OCI-LY3 (cell line): ENCODE data around the gene ATG2A.

Experiments
- EZH2phosphoT487 ChIP-seq: fragments of 200-600 bp; shearing (Covaris generic); IDR thresholded peaks from 2 replicates; pipeline ENCODE4 v1.6.1; 2018; ENCODE audit warnings: antibody characterized with exemption, mixed run types, low read depth
- TF ChIP-seq, protein P1 (sequence below): fragments of 200-600, 300-600 bp; sonication (generic); IDR thresholded peaks from 2 replicates; pipeline ENCODE4 v1.5.1; 2014; ENCODE audit warnings: antibody characterized with exemption, low read length, low read depth

DNA sequence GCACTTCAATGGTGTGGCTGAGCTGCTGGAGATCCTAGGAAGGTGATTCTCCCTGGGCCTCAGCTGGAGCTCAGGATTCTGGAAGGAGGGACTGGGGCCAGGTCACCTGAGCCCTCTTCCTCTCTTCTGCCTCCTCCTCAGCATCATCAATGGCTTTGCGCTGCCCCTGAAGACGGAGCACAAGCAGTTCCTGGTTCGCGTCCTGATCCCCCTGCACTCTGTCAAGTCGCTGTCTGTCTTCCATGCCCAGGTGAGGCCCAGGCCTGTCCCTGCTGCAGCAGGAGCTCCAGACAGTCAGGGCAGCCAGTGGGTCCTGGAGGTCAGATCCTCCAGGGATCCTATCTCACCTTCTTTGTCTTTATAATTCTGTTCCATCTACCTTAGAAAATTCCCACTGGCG, 13.3 kb upstream of the ATG2A start:
- TF ChIP-seq, protein P1, sequence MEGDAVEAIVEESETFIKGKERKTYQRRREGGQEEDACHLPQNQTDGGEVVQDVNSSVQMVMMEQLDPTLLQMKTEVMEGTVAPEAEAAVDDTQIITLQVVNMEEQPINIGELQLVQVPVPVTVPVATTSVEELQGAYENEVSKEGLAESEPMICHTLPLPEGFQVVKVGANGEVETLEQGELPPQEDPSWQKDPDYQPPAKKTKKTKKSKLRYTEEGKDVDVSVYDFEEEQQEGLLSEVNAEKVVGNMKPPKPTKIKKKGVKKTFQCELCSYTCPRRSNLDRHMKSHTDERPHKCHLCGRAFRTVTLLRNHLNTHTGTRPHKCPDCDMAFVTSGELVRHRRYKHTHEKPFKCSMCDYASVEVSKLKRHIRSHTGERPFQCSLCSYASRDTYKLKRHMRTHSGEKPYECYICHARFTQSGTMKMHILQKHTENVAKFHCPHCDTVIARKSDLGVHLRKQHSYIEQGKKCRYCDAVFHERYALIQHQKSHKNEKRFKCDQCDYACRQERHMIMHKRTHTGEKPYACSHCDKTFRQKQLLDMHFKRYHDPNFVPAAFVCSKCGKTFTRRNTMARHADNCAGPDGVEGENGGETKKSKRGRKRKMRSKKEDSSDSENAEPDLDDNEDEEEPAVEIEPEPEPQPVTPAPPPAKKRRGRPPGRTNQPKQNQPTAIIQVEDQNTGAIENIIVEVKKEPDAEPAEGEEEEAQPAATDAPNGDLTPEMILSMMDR, result no peak
- no peak for TF ChIP-seq EZH2phosphoT487
